Stimulated activated naive B cell treated with anti-CD40 and anti-IgM and Interleukin-4, amounts not matched to agents 10 μg/mL and 1 μg/mL and 100 μg/mL, for 72 hours (primary cell): ENCODE results near the gene XIAP.
A peak's percentile ranks its signal among the peaks of the same experiment; 100 is the strongest.
"Not testable (repeated sequence)": the region's sequence is repeated elsewhere in the genome, so short reads cannot be mapped to it uniquely, and the experiment has no call there.

Experiments
- ATAC-seq, 2 donors: fragments of 150-1000 bp; cut with Tn5 transposase; replicated peaks; 2 replicates each; pipeline ENCODE4 v1.10.0; 2021; ENCODE audit warnings: moderate library complexity in 1 of 2
- DNase-seq: peaks from one replicate; pipeline ENCODE4 v3.0.0; 2021
- H3K27ac Mint-ChIP-seq: one replicate; pipeline ENCODE4 v1.8.0; 2022; ENCODE audit warnings: mild to moderate bottlenecking, mixed read lengths
- H3K27me3 Mint-ChIP-seq, 2 donors: one replicate each; pipeline ENCODE4 v1.8.0; 2022; ENCODE audit warnings: mixed read lengths in 2 of 2
- H3K36me3 Mint-ChIP-seq, 2 donors: one replicate each; pipeline ENCODE4 v1.8.0; 2022; ENCODE audit warnings: mixed read lengths in 2 of 2, mild to moderate bottlenecking in 1 of 2
- H3K4me1 Mint-ChIP-seq, 2 donors: one replicate each; pipeline ENCODE4 v1.8.0; 2022; ENCODE audit warnings: mixed read lengths in 2 of 2, mild to moderate bottlenecking in 1 of 2
- H3K4me3 Mint-ChIP-seq, 2 donors: one replicate each; pipeline ENCODE4 v1.8.0; 2022; ENCODE audit warnings: mild to moderate bottlenecking in 2 of 2, mixed read lengths in 2 of 2, moderate library complexity in 1 of 2
- H3K9me3 Mint-ChIP-seq, 2 donors: one replicate each; pipeline ENCODE4 v1.8.0; 2022; ENCODE audit warnings: mixed read lengths in 2 of 2, mild to moderate bottlenecking in 1 of 2

XIAP gene

GRCh38 chrX:123849906-123850305, 9.9 kb upstream of the XIAP start:
- H3K4me3 Mint-ChIP-seq, H3K9me3 Mint-ChIP-seq, H3K27me3 Mint-ChIP-seq, H3K36me3 Mint-ChIP-seq, H3K27ac Mint-ChIP-seq, H3K4me1 Mint-ChIP-seq, DNase-seq, ATAC-seq: not testable (repeated sequence)

GRCh38 chrX:123851079-123851478, 8.8 kb upstream of the XIAP start:
- DNase-seq (no peak), ATAC-seq (no peak)
- Mint-ChIP-seq H3K4me3 (no peak overlapping the region), H3K27me3 (no peaks in the 10 kb centered on the region), H3K4me1 (peaks cover 0 to 2% of the 10 kb centered on the region in 2 donors), H3K9me3 (no peaks in the 10 kb centered on the region), H3K36me3 (no peaks in the 10 kb centered on the region), H3K27ac (no peak overlapping the region)

GRCh38 chrX:123854329-123854728, 5.5 kb upstream of the XIAP start:
- ATAC-seq: no peak
- no peaks in the 10 kb centered on the region for H3K9me3 Mint-ChIP-seq
- no peaks in the 10 kb centered on the region for H3K36me3 Mint-ChIP-seq
- peaks cover 2 to 9% of the 10 kb centered on the region in 2 donors for H3K4me1 Mint-ChIP-seq
- H3K27me3 Mint-ChIP-seq: no peaks in the 10 kb centered on the region
- H3K27ac Mint-ChIP-seq: no peak overlapping the region
- no peak for DNase-seq
- H3K4me3 Mint-ChIP-seq: no peak overlapping the region

DNA sequence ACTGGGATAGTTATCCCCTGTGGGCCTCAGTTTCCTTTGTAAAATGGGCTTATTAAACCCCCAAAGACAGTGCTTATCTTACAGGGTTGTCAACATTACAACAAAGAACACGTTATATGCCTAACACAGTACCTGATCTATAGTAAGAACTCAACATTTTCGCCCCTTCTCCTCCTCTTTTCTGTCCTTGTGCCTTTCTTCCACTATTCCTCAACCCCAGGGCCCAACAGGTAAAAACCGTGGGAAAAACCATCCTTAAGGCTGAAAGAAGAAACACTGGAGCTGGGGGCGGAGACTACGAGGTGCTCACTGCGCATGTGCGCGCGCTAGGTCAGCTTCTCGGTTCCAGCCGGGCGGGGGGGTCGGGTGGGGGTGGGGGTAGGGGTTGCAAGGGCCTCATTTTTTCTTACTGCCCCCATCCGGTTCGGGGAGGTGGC, 426 bp upstream of the XIAP start:
- Mint-ChIP-seq H3K4me1 (peaks cover 2 to 11% of the 10 kb centered on the region in 2 donors), H3K36me3 (no peaks in the 10 kb centered on the region), H3K27me3 (no peaks in the 10 kb centered on the region), H3K9me3 (no peaks in the 10 kb centered on the region), H3K4me3 (peak overlapping the region; percentile 89 to 90), H3K27ac (peak overlapping the region; percentile 93)
- DNase-seq: no peak
- peak; percentile 19 to 20 for ATAC-seq

- H3K4me3 Mint-ChIP-seq: peak overlapping the region; percentile 89 to 90
- ATAC-seq (no peak), DNase-seq (no peak)
These were observed 1.1 kb downstream of the XIAP start for GRCh38 chrX:123860983-123861382.

GRCh38 chrX:123869488-123869887, 9.6 kb downstream of the XIAP start:
- ATAC-seq (peak; percentile 98), DNase-seq (peak; percentile 11)
- Mint-ChIP-seq H3K36me3 (peaks cover 9 to 17% of the 10 kb centered on the region in 2 donors), H3K27me3 (no peaks in the 10 kb centered on the region), H3K4me3 (peak overlapping the region in 1 of 2 donors; percentile 51), H3K9me3 (no peaks in the 10 kb centered on the region), H3K4me1 (peaks cover 7 to 10% of the 10 kb centered on the region in 2 donors), H3K27ac (peak overlapping the region; percentile 71)

More at GRCh38 chrX:123860983-123861382, 1.1 kb downstream of the XIAP start:
- H3K27ac Mint-ChIP-seq: peak overlapping the region; percentile 93
- H3K4me1 Mint-ChIP-seq: peaks cover 4 to 16% of the 10 kb centered on the region in 2 donors
- H3K27me3 Mint-ChIP-seq: no peaks in the 10 kb centered on the region
- peaks cover 2 to 6% of the 10 kb centered on the region in 2 donors for H3K36me3 Mint-ChIP-seq
- no peaks in the 10 kb centered on the region for H3K9me3 Mint-ChIP-seq

DNA sequence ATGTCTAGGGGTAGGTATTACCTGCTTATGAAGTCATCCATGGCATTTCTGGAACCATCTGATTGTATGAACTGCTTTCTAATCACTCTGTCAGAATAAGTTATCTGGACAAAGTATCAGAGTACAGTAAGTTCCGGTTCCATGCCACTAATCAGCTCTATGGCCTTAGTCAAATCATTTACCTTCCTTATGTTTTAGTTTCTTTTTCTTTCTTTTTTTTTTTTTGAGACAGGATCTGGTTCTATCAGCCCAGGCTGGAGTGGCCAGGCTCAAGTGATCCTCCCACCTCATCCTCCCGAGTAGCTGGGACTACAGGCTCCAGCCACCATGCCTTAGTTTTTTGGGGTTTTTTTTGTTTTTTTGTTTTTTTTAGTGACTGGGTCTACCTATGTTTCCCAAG, 11.5 kb downstream of the XIAP start:
- Mint-ChIP-seq H3K4me1 (peaks cover 5% of the 10 kb centered on the region in 2 donors), H3K4me3 (peak overlapping the region; percentile 32 to 58), H3K36me3 (peaks cover 7 to 12% of the 10 kb centered on the region in 2 donors), H3K27ac (peak overlapping the region; percentile 84), H3K27me3 (no peaks in the 10 kb centered on the region), H3K9me3 (no peaks in the 10 kb centered on the region)
- DNase-seq: no peak
- peak; percentile 10 to 24 for ATAC-seq

GRCh38 chrX:123873956-123874355, 14.1 kb downstream of the XIAP start:
- ATAC-seq (no peak), DNase-seq (no peak)
- no peaks in the 10 kb centered on the region for H3K9me3 Mint-ChIP-seq
- no peak overlapping the region for H3K27ac Mint-ChIP-seq
- no peaks in the 10 kb centered on the region for H3K27me3 Mint-ChIP-seq
- peaks cover 5 to 12% of the 10 kb centered on the region in 2 donors for H3K36me3 Mint-ChIP-seq
- H3K4me1 Mint-ChIP-seq: peaks cover 6 to 10% of the 10 kb centered on the region in 2 donors
- no peak overlapping the region for H3K4me3 Mint-ChIP-seq

DNA sequence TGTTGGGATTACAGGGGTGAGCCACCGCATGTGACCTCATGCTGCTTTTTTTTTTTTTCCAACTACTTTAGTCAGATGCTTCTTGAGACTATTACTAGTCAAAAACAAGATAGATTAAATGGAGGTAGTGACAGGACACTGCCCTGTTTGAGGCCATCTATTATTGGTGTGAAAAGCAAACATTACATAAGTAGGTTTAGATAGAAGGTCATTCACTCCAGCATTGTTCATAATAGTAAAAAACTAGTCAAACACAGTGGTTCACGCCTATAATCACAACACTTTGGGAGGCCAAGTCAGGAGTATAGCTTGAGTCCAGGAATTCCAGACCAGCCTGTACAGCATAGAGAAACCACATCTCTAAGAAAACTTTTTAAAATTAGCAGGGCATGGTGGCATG, 16.3 kb downstream of the XIAP start:
- peaks cover 5 to 9% of the 10 kb centered on the region in 2 donors for H3K36me3 Mint-ChIP-seq
- no peak for DNase-seq
- no peaks in the 10 kb centered on the region for H3K9me3 Mint-ChIP-seq
- peaks cover 7 to 17% of the 10 kb centered on the region in 2 donors for H3K4me1 Mint-ChIP-seq
- no peak overlapping the region for H3K27ac Mint-ChIP-seq
- ATAC-seq: no peak
- no peak overlapping the region for H3K4me3 Mint-ChIP-seq
- no peaks in the 10 kb centered on the region for H3K27me3 Mint-ChIP-seq

DNA sequence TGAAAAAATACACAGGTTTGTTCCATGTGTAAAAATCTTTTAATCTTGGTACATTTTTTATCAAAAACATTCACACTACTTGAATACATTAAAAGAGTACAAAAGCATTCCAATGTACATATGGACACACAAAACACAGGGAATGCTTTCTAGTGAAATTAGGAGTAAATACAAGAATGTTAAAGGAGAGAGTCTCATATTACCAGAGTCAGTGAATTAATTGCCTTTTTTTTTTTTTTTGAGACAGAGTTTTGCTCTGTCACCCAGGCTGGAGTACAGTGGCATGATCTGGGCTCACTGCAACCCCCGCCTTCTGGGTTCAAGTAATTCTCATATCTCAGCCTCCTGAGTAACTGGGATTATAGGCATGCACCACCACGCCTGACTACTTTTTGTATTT, 17.0 kb downstream of the XIAP start:
- ATAC-seq (no peak), DNase-seq (no peak)
- H3K27me3 Mint-ChIP-seq: no peaks in the 10 kb centered on the region
- H3K36me3 Mint-ChIP-seq: peaks cover 3 to 5% of the 10 kb centered on the region in 2 donors
- peak overlapping the region; percentile 20 for H3K27ac Mint-ChIP-seq
- no peak overlapping the region for H3K4me3 Mint-ChIP-seq
- no peaks in the 10 kb centered on the region for H3K9me3 Mint-ChIP-seq
- peaks cover 9 to 21% of the 10 kb centered on the region in 2 donors for H3K4me1 Mint-ChIP-seq

GRCh38 chrX:123878252-123878721, 18.4 kb downstream of the XIAP start:
- Mint-ChIP-seq H3K27ac (no peak overlapping the region), H3K36me3 (peaks cover 0 to 5% of the 10 kb centered on the region in 2 donors), H3K27me3 (no peaks in the 10 kb centered on the region), H3K4me3 (no peak overlapping the region), H3K4me1 (peaks cover 10 to 21% of the 10 kb centered on the region in 2 donors), H3K9me3 (no peaks in the 10 kb centered on the region)
- DNase-seq (no peak), ATAC-seq (peak; percentile 90 to 92)

- H3K27me3 Mint-ChIP-seq: no peaks in the 10 kb centered on the region
- H3K4me3 Mint-ChIP-seq: no peak overlapping the region
- H3K9me3 Mint-ChIP-seq: no peaks in the 10 kb centered on the region
- ATAC-seq (no peak), DNase-seq (no peak)
- H3K4me1 Mint-ChIP-seq: peaks cover 10 to 16% of the 10 kb centered on the region in 2 donors
- H3K27ac Mint-ChIP-seq: no peak overlapping the region
- peaks cover 0 to 5% of the 10 kb centered on the region in 2 donors for H3K36me3 Mint-ChIP-seq
These were observed 21.5 kb downstream of the XIAP start for GRCh38 chrX:123881330-123881729.

GRCh38 chrX:123882391-123882790, 22.5 kb downstream of the XIAP start:
- Mint-ChIP-seq H3K27ac (no peak overlapping the region), H3K36me3 (peaks cover 0 to 5% of the 10 kb centered on the region in 2 donors), H3K4me1 (peaks cover 10 to 16% of the 10 kb centered on the region in 2 donors), H3K4me3 (no peak overlapping the region), H3K27me3 (no peaks in the 10 kb centered on the region), H3K9me3 (no peaks in the 10 kb centered on the region)
- DNase-seq (no peak), ATAC-seq (no peak)

- no peak for ATAC-seq
- no peak overlapping the region for H3K4me3 Mint-ChIP-seq
- peaks cover 0 to 5% of the 10 kb centered on the region in 2 donors for H3K36me3 Mint-ChIP-seq
- DNase-seq: no peak
- no peak overlapping the region for H3K27ac Mint-ChIP-seq
- H3K4me1 Mint-ChIP-seq: peaks cover 8 to 10% of the 10 kb centered on the region in 2 donors
- H3K9me3 Mint-ChIP-seq: no peaks in the 10 kb centered on the region
- no peaks in the 10 kb centered on the region for H3K27me3 Mint-ChIP-seq
These were observed 25.1 kb downstream of the XIAP start for GRCh38 chrX:123884809-123885408.

DNA sequence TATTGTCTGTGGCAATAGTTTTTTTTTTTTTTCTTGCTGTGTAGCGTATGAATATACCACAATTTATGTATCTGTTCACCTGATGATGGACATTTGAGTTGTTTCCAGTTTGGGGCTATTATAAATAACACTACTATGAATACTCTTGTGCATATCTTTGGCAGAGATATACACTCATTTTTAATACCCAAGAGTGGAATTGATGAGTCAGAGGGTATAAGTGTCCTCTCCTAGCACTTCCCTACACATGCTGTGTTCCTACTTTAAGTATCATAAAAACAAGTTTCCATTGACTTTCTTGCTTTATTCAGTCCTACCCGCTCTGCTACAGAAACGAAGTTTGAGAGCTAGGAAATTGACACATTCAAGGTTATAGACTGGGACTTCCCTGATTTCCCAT, 39.8 kb downstream of the XIAP start:
- H3K9me3 Mint-ChIP-seq: no peaks in the 10 kb centered on the region
- DNase-seq (no peak), ATAC-seq (no peak)
- H3K36me3 Mint-ChIP-seq: peaks cover 11 to 27% of the 10 kb centered on the region in 2 donors
- no peaks in the 10 kb centered on the region for H3K27me3 Mint-ChIP-seq
- peaks cover 3 to 11% of the 10 kb centered on the region in 2 donors for H3K4me1 Mint-ChIP-seq
- no peak overlapping the region for H3K27ac Mint-ChIP-seq
- H3K4me3 Mint-ChIP-seq: no peak overlapping the region
